ENCODE data around the gene UFD1.

Gene UFD1

DNA sequence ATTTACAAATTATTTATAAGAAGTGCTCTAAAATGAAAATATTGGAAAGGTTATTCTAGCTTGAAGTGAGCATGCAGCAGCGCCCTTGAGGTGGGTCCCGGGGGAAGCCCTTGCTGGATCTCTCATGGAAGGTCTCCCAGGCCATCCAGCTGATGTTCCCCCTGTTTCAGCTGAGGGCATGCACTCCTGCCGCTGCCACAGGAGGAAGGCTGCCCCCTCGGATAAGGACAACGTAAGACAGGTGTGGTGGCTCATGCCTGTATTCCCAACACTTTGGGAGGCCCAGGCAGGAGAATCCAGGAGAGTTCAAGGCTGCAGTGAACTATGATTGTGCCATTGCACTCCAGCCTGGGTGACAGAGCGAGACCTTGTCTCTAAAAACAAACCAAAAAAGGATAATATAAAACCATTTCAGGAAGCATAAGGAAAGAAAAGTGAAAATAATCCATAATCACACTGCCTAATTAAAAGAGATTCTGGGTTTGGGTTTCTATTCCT is 15.7 kb upstream of the UFD1 start:
- Histone ChIP-seq H3K9me3 (no peaks in the 10 kb centered on the region), H3K27me3 (no peaks in the 10 kb centered on the region), H3K36me3 (peaks cover 65% of the 10 kb centered on the region), H3K4me1 (peaks cover under 1% of the 10 kb centered on the region; the same call in 1 of the 2 replicates), H3K4me3 (ENCODE audit: low read depth, low read length) (no peak overlapping the region)
- no peak for DNase-seq
- TF ChIP-seq, protein P1, sequence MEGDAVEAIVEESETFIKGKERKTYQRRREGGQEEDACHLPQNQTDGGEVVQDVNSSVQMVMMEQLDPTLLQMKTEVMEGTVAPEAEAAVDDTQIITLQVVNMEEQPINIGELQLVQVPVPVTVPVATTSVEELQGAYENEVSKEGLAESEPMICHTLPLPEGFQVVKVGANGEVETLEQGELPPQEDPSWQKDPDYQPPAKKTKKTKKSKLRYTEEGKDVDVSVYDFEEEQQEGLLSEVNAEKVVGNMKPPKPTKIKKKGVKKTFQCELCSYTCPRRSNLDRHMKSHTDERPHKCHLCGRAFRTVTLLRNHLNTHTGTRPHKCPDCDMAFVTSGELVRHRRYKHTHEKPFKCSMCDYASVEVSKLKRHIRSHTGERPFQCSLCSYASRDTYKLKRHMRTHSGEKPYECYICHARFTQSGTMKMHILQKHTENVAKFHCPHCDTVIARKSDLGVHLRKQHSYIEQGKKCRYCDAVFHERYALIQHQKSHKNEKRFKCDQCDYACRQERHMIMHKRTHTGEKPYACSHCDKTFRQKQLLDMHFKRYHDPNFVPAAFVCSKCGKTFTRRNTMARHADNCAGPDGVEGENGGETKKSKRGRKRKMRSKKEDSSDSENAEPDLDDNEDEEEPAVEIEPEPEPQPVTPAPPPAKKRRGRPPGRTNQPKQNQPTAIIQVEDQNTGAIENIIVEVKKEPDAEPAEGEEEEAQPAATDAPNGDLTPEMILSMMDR (IDR thresholded peaks at IDR 0.05; ENCODE audit: low read depth, low read length) = no peak

DNA sequence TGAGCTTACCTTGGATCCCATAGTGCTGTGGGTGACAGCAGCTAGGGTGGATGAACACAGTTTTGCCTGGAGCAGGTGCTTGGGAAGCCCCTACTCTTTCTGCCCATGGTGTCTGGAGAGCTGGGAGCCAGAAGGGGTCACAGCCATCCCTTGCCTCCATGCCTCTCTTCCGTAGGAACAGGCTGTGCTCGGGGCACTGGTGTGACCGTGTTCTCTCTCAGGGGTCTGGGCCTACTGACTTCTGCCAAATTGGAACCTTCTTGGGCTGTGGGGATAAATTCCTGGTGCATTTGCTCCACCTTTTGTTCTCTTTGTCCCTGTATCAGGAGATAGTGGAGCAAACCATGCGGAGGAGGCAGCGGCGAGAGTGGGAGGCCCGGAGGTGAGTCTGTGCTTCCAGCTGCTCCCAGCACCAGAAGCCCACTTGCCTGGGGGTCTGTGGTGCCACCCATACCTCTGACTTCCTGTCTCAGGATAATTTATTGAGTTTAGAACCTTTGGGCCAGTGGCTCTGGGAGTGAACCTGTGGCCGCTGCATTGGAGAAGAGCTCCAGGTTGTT is 15.1 kb upstream of the UFD1 start:
- Histone ChIP-seq H3K27me3 (no peaks in the 10 kb centered on the region), H3K36me3 (peaks cover 68% of the 10 kb centered on the region), H3K4me3 (ENCODE audit: low read depth, low read length) (no peak overlapping the region), H3K4me1 (peaks cover 5% of the 10 kb centered on the region; the same call in 1 of the 2 replicates), H3K9me3 (no peaks in the 10 kb centered on the region)
- no peak for DNase-seq
- TF ChIP-seq, protein P1 (IDR thresholded peaks at IDR 0.05; ENCODE audit: low read depth, low read length) = no peak

DNA sequence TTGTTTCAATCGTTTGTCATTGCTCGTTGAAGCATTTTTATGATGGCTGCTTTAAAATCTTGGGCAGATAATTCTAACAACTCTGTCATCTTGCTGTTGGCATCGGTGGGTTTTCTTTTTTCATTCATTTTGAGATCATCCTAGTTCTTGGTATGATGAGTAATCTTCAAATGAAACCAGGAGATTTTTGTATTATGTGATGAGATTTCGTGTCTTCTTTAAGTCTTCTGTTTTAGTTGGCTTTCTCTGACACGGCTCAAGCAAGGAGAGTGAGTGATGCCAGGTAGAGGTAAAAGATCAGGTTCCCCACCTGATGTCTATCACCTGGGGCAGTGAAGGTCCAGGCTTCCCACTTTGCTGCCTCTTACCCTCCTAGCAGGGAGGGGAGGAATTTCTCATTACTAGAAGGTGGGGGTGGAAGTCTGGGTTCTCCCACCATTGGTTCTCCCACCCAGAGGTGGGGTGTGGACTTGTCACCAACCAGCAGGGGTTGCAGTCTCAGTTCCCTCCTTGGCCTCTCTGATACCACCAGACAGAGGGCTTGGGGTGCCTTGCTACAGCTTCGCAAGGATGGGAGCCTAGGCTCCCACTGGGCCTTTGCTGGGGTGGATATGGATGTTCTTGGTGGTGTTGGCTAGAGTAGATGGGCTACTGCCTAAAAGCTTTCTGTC is 13.6 kb upstream of the UFD1 start:
- Histone ChIP-seq H3K4me3 (ENCODE audit: low read depth, low read length) (no peak overlapping the region), H3K4me1 (peaks cover 5% of the 10 kb centered on the region; the same call in 1 of the 2 replicates), H3K36me3 (peaks cover 60% of the 10 kb centered on the region), H3K27me3 (no peaks in the 10 kb centered on the region), H3K9me3 (no peaks in the 10 kb centered on the region)
- TF ChIP-seq, protein P1 (IDR thresholded peaks at IDR 0.05; ENCODE audit: low read depth, low read length) = no peak
- DNase-seq = no peak

DNA sequence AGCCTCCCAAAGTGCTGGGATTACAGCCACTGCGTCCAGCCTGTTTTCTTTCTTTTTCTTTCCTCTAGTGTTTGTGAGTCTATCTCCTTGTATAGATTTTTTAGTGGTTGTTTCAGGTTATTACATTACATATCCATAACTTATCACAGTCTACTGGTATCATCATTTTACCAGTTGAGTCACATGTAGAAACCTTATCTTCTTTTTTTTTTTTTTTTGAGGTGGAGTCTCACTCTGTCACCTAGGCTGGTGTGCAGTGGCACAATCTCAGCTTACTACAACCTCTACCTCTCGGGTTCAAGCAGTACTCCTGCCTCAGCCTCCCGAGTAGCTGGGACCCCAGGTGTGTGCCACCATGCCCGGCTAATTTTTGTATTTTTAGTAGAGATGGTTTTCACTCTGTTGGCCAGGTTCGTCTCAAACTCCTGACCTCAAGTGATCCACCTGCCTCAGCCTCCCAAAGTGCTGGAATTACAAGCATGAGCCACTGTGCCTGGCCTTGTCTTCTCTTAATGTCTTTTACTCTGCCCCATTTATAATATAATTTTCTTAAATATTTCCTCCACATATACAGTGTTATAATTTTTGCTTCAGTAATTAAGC is 11.7 kb upstream of the UFD1 start:
- DNase-seq = no peak
- Histone ChIP-seq H3K9me3 (no peaks in the 10 kb centered on the region), H3K27me3 (no peaks in the 10 kb centered on the region), H3K4me3 (ENCODE audit: low read depth, low read length) (no peak overlapping the region), H3K4me1 (peaks cover 5% of the 10 kb centered on the region; the same call in 1 of the 2 replicates), H3K36me3 (peaks cover 56% of the 10 kb centered on the region)
- TF ChIP-seq, protein P1 (IDR thresholded peaks at IDR 0.05; ENCODE audit: low read depth, low read length) = no peak

DNA sequence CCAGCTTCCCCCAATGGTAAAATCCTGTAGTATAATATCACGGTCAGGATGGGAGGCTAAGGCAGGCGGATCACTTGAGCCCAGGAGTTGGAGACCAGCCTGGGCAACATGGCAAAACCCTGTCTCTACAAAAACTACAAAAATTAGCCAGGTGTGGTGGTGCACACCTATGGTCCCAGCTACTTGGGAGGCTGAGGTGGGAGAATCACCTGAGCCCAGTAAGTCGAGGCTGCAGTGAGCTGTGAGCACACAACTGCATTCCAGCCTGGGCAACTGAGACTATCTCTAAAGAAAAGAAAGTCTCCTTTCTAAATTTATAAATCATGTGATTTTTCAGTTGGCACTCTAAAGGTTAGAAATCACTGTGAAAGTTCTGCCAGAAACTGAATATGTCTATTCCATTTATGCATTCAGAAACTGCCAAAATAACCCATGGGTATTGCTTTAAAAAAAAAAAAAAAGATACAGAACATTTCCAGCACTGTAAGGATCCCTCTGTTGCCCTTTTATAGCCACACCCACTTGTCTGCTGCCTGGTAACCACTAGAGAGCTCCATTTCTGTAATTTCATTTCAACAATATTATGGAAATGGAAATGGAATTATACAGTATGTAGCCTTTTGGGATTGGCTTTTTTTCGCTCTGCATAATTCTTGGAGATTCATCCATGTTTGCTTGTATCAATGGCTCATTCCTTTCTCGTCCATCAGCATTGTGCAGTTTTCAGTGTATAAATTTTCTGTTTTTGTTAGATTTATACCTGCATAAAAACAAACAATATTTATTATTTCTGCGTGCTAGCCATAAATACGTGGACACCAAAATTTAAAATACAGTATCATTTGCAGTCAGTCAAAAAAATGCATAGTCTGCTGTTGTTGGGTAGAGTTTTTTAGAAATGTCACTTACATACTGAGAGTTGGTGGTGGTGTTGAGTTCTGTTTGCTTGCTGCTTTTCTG is 10.2 kb upstream of the UFD1 start:
- H3K4me3 ChIP-seq (ENCODE audit: low read depth, low read length) = no peak overlapping the region
- TF ChIP-seq, protein P1 (IDR thresholded peaks at IDR 0.05; ENCODE audit: low read depth, low read length) = no peak
- no peaks in the 10 kb centered on the region for H3K9me3 ChIP-seq
- peaks cover 54% of the 10 kb centered on the region for H3K36me3 ChIP-seq
- peaks cover 5% of the 10 kb centered on the region; the same call in 1 of the 2 replicates for H3K4me1 ChIP-seq
- no peak for DNase-seq
- no peaks in the 10 kb centered on the region for H3K27me3 ChIP-seq
